NCI-H226 (cell line): Measurements from ENCODE around the gene HDAC11.
A peak's percentile ranks its signal among the peaks of the same experiment; 100 is the strongest.

Source experiments
- DNase-seq: peaks from one replicate; pipeline ENCODE4 v3.0.0-alpha.2; 2015

The HDAC11 gene

GRCh38 chr3:13470894-13471574, 9.1 kb upstream of the HDAC11 start:
- no peak for DNase-seq

- DNase-seq: no peak
These were observed 7.8 kb upstream of the HDAC11 start for GRCh38 chr3:13472286-13472685.

DNA sequence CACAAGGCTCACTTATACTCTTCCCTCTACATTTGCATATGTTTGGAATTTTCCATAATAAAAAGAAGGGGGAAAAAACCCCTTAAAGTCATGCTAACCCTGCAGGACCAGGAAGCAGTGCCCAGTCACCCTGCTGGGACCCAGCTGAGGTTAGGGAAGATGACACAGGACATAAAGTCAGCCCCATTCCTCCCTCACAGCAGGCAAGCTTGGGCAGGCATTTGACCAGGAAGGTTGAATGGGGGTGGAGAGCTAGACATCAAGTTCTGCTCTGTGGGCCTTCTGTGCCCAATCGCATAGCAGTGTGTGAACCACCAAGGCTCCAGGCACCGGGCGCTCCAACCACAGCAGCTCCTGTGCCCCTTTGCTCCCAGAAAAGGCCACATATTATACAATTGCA, 7.1 kb upstream of the HDAC11 start:
- DNase-seq: no peak

GRCh38 chr3:13474021-13474420, 6.1 kb upstream of the HDAC11 start:
- no peak for DNase-seq

DNA sequence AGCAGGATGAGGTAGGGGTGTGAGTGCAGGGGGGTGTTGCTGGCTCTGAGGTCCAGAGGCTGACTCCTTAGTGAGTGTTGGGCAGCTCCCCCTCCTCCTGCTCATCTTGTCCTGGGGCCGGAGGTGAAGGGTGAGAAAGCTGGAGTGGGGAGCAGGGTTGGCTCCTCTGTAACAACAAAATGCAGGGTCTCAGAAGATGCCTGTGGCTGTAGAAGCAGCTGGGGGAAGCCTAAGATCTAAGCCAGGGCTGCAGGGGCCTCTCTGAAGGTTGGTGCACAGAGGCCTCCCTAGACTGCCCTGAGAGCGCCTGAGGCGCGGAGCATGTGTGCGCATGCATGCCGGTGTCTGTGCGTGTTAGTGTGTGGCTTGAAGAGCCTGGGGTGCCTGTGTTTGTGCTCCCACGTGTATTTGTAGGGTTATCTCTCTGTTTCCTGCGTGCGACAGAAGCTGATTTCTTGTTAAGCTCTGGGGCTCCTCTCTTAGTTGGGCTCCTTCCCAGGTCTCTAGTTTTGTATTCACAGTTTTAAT, 5.3 kb upstream of the HDAC11 start:
- no peak for DNase-seq

DNA sequence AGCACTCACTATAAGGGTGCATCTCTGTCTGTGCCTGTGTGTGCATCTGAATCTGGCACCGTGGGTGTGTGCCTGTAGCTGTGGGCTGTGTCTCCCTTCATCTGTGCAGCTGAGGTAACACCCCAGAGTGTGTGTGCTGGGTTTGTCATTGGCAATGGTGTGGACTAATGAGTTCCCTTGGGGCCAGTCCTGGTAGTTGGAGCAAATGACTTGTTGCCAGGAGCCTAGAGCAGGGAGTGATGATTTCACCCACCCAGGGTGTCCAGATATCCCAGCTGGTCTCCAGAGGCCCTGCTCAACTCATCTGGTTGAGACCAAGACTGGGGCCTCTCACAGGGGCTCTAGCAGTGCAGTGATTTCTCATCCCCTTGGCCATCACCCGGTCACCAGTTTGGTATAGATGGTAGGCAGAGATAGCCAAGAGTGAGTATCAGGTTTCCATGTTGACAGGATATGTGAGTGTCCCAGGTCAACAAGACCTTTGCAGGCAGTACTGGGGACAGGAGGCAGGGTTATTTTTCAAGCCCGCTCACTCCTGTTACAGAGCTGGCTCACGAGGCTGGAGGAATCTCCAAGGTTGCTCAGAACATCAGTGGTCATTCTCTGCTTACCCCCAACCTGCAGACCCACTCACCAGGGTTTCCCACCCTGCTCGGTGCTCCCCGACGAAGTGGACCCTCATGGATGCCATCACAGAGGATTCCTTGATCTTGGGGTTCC, 4.1 kb upstream of the HDAC11 start:
- DNase-seq: no peak

DNA sequence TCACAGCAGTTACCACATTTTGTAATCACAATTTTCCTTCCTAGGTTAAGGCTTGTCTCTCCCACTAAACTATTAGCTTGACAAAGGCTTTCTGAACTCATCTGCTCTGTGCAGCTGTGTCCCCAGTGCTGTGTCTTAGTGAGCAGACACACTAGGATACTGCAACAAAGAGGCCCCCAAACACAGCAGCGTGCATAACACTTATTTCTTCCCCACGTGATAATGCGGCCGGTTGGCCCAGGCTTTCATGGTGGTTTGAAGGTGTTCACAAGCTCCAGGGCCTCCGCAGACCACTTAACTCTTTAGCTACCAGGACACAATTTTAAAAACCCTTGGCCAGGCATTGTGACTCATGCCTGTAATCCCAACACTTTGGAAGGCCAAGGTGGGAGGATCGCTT, 2.2 kb upstream of the HDAC11 start:
- no peak for DNase-seq

DNA sequence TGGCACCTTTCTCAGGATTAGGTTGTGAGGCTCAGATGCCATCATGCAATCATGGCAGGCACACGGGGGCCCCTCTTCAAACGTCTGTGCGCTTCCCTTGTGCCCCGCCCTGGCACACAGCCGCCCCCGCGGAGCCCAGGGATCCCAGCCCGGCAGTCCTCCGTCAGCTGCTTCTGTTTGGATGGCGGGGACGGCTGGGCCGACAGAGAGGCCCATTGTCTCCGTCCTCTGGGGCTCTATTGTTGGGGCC, 849 bp upstream of the HDAC11 start:
- DNase-seq: no peak

DNA sequence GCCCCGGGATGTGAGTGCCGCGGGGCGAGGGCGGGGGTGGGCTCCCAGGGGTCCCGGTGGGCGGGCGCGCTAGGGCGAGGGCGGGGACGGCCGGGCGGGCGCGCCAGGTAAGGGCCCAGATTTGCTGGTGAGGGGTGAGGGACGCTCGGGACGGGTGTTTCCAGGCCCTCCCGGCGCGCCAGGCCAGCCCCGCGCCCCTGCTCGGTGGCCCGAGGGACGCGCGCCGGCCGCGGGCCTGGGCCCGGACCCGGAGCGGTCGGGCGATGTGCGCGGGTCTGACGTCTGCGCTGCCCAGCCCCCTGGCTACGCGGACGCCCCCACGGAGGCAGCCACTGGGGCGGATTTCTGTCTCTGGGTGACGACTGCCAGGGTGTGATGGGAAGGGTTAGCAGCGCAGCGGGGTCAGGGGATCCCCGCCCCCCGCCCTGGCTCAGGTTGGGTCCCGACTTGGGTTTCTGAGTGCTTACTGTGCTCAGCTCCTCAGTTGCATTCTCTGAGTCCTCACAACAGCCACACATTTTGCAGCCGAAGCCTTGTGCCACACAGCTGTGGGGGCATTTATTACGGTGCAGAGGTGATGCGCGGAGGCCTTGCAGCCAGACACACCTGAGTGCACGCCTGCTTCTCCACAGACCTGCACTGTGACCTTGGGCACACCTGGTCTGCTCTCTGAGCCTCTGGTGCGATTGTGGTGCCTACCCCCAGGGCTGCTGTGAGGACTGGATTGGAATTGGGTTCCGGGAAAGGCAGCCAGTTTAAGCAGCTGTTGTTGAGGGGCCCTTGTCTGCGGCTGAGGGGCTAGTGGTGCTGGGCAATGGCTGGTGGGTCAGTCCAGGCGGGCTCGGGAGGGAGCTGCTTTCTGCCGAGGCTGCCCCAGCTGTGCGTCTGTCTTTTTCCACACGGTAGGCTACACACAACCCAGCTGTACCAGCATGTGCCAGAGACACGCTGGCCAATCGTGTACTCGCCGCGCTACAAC, 523 bp downstream of the HDAC11 start:
- no peak for DNase-seq

DNA sequence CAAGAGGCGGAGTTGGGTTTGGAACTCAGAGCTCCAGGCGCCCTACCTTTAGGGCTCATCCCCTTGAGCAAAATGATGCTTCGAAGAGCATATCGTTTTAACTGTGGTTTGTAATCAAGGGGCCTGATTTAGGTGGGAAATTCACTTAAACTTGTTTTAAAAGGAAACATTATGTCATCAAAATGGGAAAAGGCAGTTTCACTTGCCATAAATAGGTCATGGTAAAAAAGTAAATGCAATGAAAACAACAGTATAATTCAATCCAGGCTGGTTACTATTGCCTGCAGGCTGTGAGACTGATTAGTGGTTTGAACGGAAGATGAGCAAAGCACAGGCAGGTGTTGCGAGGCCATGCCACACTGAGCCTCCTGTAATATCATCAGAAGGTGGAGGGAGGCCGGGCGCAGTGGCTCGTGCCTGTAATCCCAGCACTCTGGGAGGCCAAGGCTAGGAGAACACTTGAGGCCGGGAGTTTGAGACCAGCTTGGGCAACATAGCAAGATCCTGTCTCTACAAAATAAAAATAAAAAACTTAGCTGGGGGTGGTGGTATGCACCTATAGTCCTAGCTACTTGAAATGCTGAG, 2.1 kb downstream of the HDAC11 start:
- DNase-seq: no peak

DNA sequence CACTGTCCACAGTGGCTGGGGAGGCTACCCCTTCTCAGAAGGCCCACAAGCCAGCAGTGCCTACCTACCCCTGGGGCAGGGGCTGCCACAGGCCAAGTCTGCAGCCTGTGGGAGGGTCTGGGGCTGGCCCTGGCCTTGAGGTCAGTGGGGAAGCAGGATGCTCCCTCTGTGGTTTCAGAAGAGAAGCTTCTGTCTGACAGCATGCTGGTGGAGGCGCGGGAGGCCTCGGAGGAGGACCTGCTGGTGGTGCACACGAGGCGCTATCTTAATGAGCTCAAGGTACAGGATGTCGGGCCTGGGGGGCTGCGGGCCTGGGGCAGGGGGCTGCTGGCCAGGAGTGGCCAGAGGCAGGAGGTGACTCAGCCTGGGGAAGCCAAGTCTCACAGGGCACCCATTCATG, 3.2 kb downstream of the HDAC11 start:
- DNase-seq: no peak

GRCh38 chr3:13483988-13484695, 4.0 kb downstream of the HDAC11 start:
- DNase-seq: no peak

DNA sequence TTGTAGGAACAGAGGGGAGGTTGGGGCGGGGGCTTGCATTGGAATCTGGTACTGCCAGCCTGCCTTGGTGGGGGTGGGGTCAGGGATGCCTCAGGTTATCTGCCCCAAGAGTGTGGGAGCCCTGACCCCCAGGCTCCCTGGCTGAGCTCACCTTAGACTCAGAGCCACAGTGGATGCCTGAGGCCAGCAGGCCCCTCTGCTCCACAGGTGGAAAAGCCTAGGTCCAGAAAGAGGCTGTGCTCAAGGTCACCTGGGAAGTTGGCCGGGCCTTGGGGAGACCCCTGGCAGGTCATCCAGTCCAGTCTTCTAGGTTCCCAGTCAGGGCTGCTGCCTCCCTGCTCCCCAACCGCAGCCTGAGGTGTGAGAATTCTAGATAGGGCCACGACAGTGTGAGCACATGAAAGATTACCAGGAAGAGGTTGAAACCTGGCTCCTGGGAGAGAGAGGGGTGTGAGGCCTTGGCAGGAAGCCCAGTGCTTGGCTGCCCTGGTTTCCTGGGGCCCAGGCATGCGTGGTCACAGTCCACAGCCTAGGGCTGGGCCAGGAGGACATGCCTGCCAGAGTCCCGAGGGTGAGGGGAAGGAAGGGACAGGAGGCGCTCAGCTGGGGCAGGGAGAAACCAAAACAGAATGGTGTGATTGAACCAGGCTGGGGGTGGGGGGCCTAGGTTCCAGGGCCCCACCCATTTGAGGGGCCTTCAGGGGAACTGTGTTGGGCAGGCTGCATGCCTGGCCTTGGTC, 4.9 kb downstream of the HDAC11 start:
- peak; percentile 86 for DNase-seq

DNA sequence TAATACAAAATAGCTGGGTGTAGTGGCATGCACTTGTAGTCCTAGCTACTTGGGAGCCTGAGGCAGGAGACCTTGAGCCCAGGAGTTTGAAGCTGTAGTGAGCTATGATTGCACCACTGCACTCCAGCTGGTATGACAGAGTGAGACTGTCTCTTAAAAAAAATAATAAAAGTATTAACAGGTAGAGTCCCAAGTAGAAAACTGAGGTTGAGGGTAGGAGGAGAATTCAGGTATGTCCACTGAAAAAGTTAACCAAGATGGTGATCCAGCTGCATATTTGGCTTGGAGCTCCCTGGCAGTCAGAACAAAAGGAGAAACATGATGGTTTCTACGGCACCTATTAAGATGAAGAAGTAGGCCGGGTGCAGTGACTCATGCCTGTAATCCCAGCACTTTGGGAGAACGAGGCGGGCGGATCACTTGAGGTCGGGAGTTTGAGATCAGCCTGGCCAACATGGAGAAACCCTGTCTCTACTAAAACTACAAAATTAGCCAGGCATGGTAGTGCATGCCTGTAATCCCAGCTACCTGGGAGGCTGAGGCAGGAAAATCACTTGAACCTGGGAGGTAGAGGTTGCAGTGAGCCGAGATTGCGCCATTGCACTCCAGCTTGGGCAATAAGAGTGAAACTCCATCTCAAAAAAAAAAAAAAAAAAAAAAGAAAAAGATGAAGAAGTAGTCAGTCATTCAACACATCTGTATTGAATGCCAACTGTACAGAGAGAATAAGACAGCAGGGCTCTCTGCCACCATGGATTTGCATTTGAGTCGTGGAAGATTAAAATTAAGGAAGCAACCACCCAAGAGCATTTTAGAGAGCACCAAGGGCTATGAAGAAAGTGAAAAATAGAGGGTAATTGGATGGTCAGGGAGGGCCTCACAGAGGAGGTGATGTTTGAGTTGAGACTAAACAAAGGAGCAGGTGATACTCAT, 5.8 kb downstream of the HDAC11 start:
- peak; percentile 61 for DNase-seq

DNA sequence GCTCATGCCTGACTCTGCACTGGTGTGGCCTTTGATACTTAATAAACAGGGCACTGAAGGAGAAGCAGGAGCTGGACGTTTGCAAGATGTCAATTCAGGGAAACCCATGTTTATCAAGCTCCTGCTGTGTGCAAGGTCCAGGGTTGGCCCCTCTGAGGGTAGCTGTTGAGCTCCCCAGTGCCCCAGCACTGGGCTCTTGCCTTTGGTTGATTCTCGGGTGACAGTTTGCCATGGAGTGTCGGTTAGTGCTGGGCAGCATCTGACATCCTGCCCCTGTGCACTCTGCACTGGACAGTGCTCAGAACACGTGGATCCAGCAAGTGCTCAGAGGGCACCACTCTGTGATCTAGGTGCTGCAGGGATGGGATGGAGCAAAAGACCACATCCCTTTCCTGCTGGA, 7.3 kb downstream of the HDAC11 start:
- no peak for DNase-seq

- no peak for DNase-seq
These were observed 11.3 kb downstream of the HDAC11 start for GRCh38 chr3:13491206-13491974.

DNA sequence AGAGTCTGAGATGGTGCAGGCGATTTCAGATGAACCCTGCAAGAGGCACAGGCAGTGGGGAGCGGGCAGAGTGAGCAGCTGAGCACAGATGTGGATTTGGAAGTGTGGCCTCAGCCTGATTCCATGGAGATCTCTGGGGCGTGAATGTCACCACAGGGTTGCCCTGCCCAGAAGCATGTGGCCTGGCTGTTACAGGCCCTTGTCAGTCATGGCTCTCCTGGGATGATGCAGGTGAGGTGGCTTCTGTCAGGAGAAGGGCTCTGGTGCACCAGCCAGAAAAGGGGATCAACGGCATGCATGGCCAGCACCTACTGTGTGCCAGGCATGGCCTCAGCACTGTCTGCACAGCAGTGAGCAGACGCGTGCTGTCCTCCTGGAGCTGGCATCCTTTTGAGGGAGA, 11.9 kb downstream of the HDAC11 start:
- DNase-seq: no peak

DNA sequence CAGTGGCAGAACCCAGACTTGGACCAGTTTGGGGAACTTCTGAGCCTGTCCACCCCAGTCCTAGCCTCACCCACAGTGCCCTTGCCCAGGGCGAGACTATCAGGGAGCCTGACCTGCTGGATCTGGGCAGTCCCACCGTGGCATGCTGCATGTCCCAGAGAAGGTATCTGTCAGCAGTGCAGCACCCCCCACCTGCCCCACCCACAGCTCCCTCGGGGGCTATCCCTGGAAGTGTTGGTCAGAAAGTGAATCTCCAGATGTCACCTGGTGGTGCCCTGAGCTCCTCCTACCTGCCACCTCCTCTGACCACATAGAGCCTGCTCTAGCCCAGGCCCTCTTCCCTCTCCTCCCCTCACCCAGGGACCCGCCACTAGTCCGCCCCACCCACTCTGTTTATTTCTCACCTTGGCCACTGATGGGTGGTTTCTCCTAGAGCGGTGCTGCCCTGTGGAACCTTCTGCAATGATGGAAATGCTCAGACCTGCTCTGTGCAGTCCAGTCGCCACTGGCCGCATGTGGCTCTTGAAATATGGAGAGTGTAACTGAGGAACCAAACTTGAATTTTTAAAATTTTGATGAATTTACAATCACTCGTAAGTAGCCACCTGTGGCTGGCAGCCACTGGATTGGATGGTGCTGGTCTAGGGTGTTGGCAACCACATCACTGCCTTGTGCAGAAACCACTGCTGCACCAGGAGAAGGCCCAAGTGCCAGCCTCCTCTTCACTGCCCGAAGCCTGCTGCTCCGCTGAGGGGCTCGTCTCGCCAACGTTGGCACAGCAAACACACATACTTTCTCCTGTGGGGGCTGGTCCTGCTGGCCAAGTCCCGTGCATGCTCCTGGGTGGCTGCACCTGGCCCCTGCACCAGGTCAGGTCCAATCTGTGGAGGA, 13.1 kb downstream of the HDAC11 start:
- no peak for DNase-seq
